ENCODE results near the gene KIAA0513.

The KIAA0513 gene

DNA sequence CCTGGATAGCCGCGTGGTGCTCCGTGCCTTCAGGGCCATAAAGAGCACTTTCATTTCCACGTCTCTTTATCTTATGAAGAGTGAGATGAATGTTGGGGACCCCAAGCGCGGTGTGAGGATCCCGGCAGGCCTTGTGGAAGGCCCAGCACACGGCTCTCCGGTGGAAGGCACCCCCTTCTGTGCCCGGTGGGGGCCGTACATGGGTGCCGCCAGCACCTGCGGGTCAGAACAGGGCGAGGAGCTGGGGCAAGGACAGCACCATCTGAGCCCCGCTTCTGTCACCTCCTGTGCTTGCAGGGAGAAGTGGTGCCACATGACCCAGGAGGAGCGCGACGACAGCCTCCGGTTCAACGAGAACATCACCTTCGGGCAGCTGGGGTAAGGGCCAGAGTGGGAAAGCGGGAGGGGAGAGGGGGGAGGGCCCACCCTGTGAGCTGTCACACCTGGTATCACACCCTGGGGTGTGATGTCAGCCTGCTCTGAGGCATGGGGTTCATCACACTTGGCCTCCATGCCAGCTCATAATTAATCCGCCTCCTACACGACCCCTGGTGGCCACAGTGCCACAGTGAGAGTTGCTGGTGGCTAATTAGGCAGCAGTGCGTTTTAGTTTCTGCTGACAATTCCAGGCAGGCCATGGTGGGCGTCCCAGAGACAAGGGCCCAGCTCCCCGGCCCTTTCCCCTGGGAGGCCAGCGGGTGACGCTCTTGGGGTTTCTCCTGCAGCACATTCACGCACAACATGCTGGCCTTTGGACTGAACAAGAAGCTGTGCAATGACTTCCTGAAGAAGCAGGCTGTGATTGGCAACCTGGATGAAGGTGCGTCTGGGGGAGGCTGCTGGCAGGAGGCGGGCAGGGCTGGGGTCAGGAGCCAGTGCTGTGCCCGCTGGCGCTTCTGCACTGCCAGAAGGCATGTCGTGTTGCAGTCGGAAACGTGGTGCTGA is 59.0 kb downstream of the KIAA0513 start:
- H3K4me3 ChIP-seq (ENCODE audit: low read depth, low read length) = no peak overlapping the region

GRCh38 chr16:85087899-85088569 is 60.4 kb downstream of the KIAA0513 start:
- H3K4me3 ChIP-seq (ENCODE audit: low read depth, low read length) = no peak overlapping the region

DNA sequence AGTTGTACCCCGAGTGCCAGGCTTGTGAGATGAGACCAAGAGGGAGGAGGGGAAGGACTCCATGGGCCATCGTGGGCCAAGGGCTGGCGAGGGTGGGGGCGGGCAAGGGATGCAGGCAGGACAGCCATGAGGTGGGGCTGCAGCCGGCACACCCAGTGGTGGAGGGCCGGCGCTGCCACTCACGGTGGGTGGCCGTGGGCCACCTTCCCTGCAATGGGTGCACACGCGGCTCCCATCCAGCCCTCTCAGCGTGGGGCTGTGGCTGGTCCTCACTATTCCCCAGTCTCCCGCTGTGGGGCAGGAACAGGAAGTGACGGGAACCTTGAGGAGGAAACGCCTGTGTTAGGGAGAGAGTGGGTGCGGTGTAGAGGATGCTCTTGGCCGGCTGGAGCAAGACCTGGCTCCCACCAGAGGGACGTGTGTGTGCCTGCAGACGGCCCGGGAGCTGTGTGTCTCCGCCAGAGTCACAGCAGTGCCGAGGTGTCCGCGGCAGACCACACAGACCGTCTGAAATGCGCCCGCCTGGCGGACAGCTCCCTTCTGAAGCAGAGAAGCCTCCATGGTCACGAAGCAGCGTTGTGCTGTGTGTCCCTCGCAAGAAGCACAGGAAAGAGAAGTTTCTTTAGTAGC is 61.1 kb downstream of the KIAA0513 start:
- no peak overlapping the region for H3K4me3 ChIP-seq (ENCODE audit: low read depth, low read length)

DNA sequence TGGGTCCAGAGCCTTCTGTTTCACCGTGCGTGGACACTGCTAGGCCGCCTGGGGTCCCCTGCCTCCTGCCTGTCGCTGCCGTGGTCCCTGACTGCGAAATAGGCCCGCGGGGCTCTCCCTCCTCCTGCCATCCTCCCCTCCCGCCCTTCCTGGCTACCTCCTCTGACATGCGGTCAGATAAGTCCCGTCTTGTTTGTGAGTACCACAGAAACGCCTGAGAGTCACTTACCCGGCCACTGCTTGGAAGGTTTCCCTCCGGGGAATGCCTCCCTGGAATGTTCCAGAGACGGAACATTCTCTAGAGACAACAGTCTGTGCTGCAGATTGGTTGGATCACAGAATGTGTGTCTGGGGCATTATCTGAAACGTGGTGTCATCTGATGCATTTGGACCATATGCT is 61.9 kb downstream of the KIAA0513 start:
- H3K4me3 ChIP-seq (ENCODE audit: low read depth, low read length) = no peak overlapping the region

DNA sequence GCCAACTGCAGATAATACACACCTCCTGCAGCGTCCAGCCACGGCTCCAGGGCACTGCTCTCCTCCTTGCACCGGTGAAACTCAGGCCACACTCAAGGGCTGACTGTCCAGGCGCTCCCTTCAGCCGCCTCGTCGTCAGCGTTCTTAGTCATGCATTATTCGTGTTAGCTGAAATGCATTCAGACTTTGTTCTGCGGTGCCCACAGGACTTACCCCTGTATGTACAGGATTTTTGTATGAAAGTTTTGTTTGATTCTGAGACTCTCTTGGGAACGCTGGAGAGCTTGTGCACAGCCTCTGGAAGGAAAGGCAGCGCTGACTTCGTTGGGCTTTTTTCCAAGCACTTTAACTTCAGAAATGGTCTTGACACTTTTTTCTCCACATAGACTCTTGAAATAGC is 62.6 kb downstream of the KIAA0513 start:
- H3K4me3 ChIP-seq (ENCODE audit: low read depth, low read length) = no peak overlapping the region

- H3K4me3 ChIP-seq (ENCODE audit: low read depth, low read length) = no peak overlapping the region
Observed at GRCh38 chr16:85090873-85091521, 63.4 kb downstream of the KIAA0513 start.

- H3K4me3 ChIP-seq (ENCODE audit: low read depth, low read length) = no peak overlapping the region
Observed at GRCh38 chr16:85091522-85091910, 63.9 kb downstream of the KIAA0513 start.

DNA sequence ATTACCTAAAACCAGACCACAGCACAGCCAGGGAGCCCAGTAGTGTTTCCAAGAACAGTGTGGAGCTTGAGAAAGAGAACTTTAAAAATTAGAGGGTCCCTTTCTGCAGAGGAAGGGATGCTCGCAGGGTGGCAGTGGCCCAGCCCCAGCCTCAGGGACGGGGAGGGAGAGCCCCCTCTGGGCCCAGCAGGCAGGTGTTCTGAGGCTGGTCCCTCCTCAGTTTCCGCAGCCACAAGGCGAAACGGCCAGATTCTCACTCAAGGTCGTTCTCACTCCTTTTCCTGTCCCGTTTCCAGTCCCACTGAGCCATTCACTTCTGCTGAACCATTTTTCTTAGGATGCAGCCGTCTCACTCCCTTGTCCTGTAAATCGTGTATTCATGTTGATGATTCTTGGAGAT is 64.7 kb downstream of the KIAA0513 start:
- no peak overlapping the region for H3K4me3 ChIP-seq (ENCODE audit: low read depth, low read length)

GRCh38 chr16:85092851-85093250 is 65.3 kb downstream of the KIAA0513 start:
- H3K4me3 ChIP-seq (ENCODE audit: low read depth, low read length) = no peak overlapping the region

DNA sequence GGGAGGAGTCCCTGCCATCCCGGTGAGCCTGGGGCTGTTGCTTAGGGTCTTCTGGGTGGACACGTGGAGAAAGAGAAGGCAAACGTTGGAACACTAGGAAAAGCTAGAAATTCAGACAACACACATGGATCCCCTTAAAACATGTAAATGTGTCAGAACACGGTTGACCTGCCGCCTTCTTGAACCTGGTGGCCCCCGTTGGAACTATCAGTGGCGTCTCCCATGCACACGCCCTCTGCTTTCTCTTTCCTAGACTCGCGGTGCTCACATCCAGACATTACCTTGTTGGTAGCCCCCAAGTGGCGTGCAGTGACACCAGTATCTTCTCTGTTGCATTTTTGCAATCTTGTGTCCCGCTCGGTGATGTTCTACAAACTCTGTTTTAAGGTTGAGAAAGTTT is 66.1 kb downstream of the KIAA0513 start:
- no peak overlapping the region for H3K4me3 ChIP-seq (ENCODE audit: low read depth, low read length)

DNA sequence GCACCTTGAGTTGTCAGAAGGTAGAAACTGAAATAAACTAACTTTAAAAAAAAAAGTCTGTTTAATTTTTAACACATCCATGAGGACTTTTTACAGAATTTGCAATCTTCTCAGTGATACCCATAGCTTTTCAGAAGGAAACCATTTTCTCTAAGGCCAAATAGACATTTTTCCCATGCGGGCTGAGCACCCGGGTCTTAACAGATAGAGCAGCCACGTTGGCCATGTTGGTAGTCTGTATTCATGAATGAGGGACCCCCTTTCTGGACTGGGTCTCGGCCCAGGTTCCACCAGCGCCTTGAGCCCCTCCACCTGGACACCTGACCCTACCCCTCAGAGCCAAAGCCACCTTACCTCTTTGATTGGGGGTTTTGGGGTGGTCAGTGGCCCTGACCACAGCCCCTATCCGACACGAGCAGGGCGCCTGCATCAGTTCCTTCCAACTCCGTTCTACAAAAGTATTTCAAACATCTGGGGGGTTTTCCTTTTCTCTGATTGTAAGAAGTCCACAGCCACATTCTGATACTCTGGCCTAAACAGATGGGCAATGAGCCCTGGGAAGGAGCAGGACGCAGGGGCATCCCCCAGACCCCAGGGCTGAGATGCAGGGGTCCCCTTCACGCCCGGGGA is 66.7 kb downstream of the KIAA0513 start:
- H3K4me3 ChIP-seq (ENCODE audit: low read depth, low read length) = no peak overlapping the region

DNA sequence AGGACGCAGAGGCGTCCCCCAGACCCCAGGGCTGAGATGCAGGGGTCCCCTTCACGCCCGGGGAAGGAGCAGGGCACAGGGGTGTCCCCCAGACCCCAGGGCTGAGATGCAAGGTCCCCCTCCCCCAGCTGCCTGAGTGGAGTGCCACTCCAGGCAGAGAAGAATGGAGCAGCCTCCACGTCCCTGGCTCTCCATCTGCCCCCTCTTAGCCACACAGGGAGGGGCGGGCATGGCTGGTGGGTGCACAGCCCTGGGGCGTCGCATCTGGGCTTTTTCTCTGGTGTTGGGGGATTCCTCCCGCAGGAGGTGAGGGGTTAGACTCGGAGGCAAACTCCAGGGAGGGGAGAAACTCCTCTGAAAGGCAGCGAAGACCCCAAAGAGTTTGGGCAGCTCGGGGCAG is 67.2 kb downstream of the KIAA0513 start:
- no peak overlapping the region for H3K4me3 ChIP-seq (ENCODE audit: low read depth, low read length)

DNA sequence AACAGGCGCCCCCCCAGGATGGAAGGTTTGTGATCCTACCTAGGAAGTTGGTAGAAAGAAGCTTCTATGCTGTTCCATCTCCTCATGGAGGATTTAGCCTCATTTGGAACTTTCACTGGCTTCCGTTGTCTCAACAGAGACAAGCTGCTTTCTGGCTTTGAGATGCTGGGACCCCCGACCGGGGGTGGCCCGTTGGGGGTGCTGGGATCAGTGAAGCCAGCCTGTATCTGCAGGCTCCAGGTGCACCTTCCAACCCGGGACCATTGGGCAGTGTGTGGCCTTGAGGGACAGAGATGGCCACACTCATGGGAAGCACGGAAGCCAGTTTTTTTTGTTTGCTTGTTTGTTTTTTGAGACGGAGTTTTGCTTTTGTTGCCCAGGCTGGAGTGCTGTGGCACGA is 69.3 kb downstream of the KIAA0513 start:
- H3K4me3 ChIP-seq (ENCODE audit: low read depth, low read length) = no peak overlapping the region

- H3K4me3 ChIP-seq (ENCODE audit: low read depth, low read length) = no peak overlapping the region
Observed at GRCh38 chr16:85098565-85098964, 71.0 kb downstream of the KIAA0513 start.

GRCh38 chr16:85100265-85100664 is 72.7 kb downstream of the KIAA0513 start:
- H3K4me3 ChIP-seq (ENCODE audit: low read depth, low read length) = no peak overlapping the region

DNA sequence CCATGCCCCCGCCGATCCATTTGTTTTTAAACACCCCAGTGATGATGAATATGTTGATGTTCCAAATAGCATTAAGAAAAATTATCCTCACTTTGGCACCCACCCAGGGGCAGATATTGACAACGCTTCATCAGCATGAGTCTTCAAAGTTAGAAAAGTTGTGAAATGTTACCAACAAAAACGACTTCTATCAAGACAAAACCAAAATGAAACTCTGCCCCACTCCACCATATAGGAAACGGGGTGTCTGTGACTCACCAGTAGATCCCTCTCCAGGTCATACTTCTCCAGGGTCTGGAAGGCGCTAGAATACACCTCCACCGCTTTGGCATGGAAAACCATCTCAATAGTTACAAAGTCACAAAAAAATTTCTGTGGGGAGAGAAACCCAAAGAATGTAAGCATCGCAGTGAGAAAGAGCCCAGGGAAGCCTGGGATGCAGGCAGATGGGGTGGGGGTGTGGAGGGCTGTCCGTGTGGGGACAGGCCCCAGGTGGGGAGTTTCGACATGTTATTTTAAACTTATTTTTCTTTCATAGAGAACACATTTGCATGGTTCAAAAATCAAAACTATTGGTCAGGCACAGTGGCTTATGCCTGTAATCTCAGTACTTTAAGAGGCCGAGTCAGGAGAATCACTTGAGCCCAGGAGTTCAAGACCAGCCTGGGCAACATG is 74.5 kb downstream of the KIAA0513 start:
- H3K4me3 ChIP-seq (ENCODE audit: low read depth, low read length) = no peak overlapping the region

DNA sequence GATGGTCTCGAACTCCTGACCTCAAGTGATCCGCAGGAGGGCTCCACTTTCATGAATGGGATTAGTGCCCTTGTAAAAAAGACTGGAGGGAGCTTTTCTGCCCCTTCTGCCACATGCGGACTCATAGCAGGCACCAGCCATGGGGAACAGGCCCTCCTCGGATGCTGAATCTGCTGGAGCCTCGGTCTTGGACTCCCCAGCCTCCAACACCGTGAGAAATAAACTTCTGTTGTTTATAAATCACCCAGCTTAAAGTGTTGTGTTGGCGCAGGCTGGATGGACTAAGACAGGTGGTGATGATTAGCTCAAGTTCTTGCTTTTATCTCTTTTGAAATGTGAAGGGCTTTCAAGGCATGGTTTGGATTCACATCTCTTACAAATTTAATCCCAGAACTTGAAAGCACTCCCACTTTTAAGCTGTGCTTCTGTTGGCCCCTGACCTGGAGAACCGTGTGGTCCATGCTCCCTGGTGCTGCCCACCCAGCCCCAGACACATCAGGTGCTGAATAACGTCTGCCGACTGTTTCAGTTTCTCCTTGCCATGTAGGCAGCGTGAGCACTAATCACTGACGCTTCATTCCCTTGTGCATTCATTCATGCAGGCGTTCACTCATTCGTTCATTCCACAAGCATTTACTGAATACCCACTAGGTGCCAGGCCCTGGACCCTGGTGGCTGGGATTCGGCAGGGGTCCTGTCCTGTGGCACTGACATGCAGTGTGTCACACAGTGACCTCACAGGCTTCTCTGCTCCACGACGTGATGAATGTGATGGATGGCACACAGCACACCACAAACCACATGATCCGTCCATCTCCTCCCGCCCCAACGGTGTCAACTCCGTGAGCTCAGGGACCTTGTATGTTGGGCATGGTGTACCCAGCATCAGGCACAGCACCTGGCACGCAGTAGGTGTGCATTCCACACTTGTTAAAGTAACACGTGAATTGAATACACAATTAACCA is 75.8 kb downstream of the KIAA0513 start:
- H3K4me3 ChIP-seq (ENCODE audit: low read depth, low read length) = no peak overlapping the region

- no peak overlapping the region for H3K4me3 ChIP-seq (ENCODE audit: low read depth, low read length)
Observed at GRCh38 chr16:85104147-85104546, 76.6 kb downstream of the KIAA0513 start.

GRCh38 chr16:85104821-85105391 is 77.3 kb downstream of the KIAA0513 start:
- H3K4me3 ChIP-seq (ENCODE audit: low read depth, low read length) = no peak overlapping the region

Data from iPS-11a (cell line).